IMR-90 (cell line): Measurements from ENCODE around the gene IL22RA2. TPM values are rescaled to one million over a fixed set of nuclear protein-coding genes. Genes with fewer than 3 reads are reported as not detected.

Source experiments
- ATAC-seq: fragments of 200-7000 bp; cut with Tn5 transposase; 2 replicates; pipeline ENCODE4 v1.9.1; 2020; ENCODE audit warnings: low read depth, mild to moderate bottlenecking, moderate library complexity
- BruUV-seq: library from RNA; stranded (reverse); fragments of 400-500 nt; replicated peaks from 2 replicates; lab custom pipeline; 2021; lab: Mats Ljungman, UMichigan
- CTCF ChIA-PET: fragments of 300-600 bp; formaldehyde crosslinking; extraction: SDS; loops from one replicate; lab custom pipeline; 2021; ENCODE audit warnings: antibody characterized with exemption; lab: Yijun Ruan, JAX
- POLR2A ChIA-PET: fragments of 300-600 bp; sonication (Branson Sonifier 250); formaldehyde crosslinking; loops from one replicate; lab custom pipeline; 2022; ENCODE audit warnings: antibody characterized with exemption; ENCODE audit not compliant: unreplicated experiment; lab: Charles Lee
- DNase-seq: peaks from one replicate; pipeline ENCODE4 v3.0.0; 2013
- H2AFZ ChIP-seq: replicated peaks from 2 replicates; pipeline ENCODE3; 2013; ENCODE audit warnings: low read length, mild to moderate bottlenecking; ENCODE audit not compliant: poor library complexity
- H2AK5ac ChIP-seq: 2 replicates; pipeline ENCODE4 v1.6.1; 2013; ENCODE audit warnings: low read depth, low read length, inconsistent platforms
- H2AK9ac ChIP-seq: replicated peaks from 2 replicates; pipeline ENCODE3; 2013; ENCODE audit warnings: mild to moderate bottlenecking, low read depth, low read length, moderate library complexity; ENCODE audit not compliant: poor library complexity
- H2BK120ac ChIP-seq: 2 replicates; pipeline ENCODE4 v1.6.1; 2013; ENCODE audit warnings: low read depth, low read length, inconsistent platforms
- H2BK15ac ChIP-seq: 3 replicates; pipeline ENCODE4 v1.6.1; 2013; ENCODE audit warnings: low read depth, low read length, inconsistent platforms
- H2BK20ac ChIP-seq: 2 replicates; pipeline ENCODE4 v1.6.1; 2013; ENCODE audit warnings: low read depth, mild to moderate bottlenecking, inconsistent platforms, low read length, moderate library complexity
- H2BK5ac ChIP-seq: 2 replicates; pipeline ENCODE4 v1.6.1; 2013; ENCODE audit warnings: mild to moderate bottlenecking, low read depth, low read length, inconsistent platforms; ENCODE audit not compliant: poor library complexity, severe bottlenecking
- H3K14ac ChIP-seq: replicated peaks from 2 replicates; pipeline ENCODE4 v1.6.1; 2013; ENCODE audit warnings: low read depth, low read length, inconsistent platforms
- H3K18ac ChIP-seq: 2 replicates; pipeline ENCODE4 v1.6.1; 2013; ENCODE audit warnings: low read depth, low read length, control low read depth
- H3K23ac ChIP-seq: 2 replicates; pipeline ENCODE4 v1.6.1; 2013; ENCODE audit warnings: low read depth, low read length, inconsistent platforms
- H3K27ac ChIP-seq: 2 replicates; pipeline ENCODE4 v1.5.1; 2013; ENCODE audit warnings: mild to moderate bottlenecking, control low read depth, low read length; ENCODE audit not compliant: insufficient read depth
- H3K27me3 ChIP-seq: 2 replicates; pipeline ENCODE4 v1.6.1; 2013; ENCODE audit warnings: low read length; ENCODE audit not compliant: control insufficient read depth, insufficient read depth
- H3K36me3 ChIP-seq: 2 replicates; pipeline ENCODE4 v1.6.1; 2013; ENCODE audit warnings: low read length, mixed read lengths; ENCODE audit not compliant: control insufficient read depth, insufficient read depth
- H3K4ac ChIP-seq: 2 replicates; pipeline ENCODE4 v1.6.1; 2013; ENCODE audit warnings: low read depth, low read length, inconsistent platforms
- H3K4me1 ChIP-seq: 2 replicates; pipeline ENCODE4 v1.6.1; 2013; ENCODE audit warnings: low read length, mixed read lengths; ENCODE audit not compliant: control insufficient read depth, insufficient read depth
- H3K4me2 ChIP-seq: 2 replicates; pipeline ENCODE4 v1.6.1; 2013; ENCODE audit warnings: low read depth, mild to moderate bottlenecking, control low read depth, low read length, moderate library complexity
- H3K4me3 ChIP-seq: 2 replicates; pipeline ENCODE4 v1.5.1; 2013; ENCODE audit warnings: low read depth, mild to moderate bottlenecking, control low read depth, low read length, moderate library complexity; ENCODE audit not compliant: insufficient read depth
- H3K56ac ChIP-seq: 2 replicates; pipeline ENCODE4 v1.6.1; 2013; ENCODE audit warnings: low read length, inconsistent platforms; ENCODE audit not compliant: insufficient read depth; ENCODE audit errors: extremely low read depth
- H3K79me1 ChIP-seq, 2 experiments: 2 replicates each; pipeline ENCODE4 v1.6.1; 2013; ENCODE audit warnings: low read length in 2 of 2, inconsistent platforms in 1 of 2, low read depth in 1 of 2
- H3K9ac ChIP-seq: 2 replicates; pipeline ENCODE4 v1.6.1; 2013; ENCODE audit warnings: low read depth, low read length, control low read depth
- H3K9me1 ChIP-seq: 2 replicates; pipeline ENCODE4 v1.6.1; 2013; ENCODE audit warnings: low read length, inconsistent platforms; ENCODE audit not compliant: insufficient read depth
- H3K9me3 ChIP-seq: 2 replicates; pipeline ENCODE4 v1.6.1; 2013; ENCODE audit warnings: low read length; ENCODE audit not compliant: control insufficient read depth, insufficient read depth
- H4K20me1 ChIP-seq: 2 replicates; pipeline ENCODE4 v1.6.1; 2013; ENCODE audit warnings: low read length, inconsistent platforms; ENCODE audit not compliant: insufficient read depth
- H4K5ac ChIP-seq: 2 replicates; pipeline ENCODE4 v1.6.1; 2013; ENCODE audit warnings: mild to moderate bottlenecking, low read depth, low read length, control low read depth
- H4K8ac ChIP-seq, 2 experiments: 2 replicates each; pipeline ENCODE4 v1.6.1; 2013; ENCODE audit warnings: low read depth in 2 of 2, low read length in 2 of 2, control low read depth in 1 of 2, inconsistent platforms in 1 of 2
- H4K91ac ChIP-seq: 2 replicates; pipeline ENCODE4 v1.6.1; 2013; ENCODE audit warnings: low read depth, low read length, inconsistent platforms; ENCODE audit not compliant: insufficient read depth
- CHD1 ChIP-seq: IDR thresholded peaks from 2 replicates; pipeline ENCODE4 v1.6.1; 2012; ENCODE audit warnings: low read depth, low read length, improper control_type of control experiment
- MAFK ChIP-seq: IDR thresholded peaks from 2 replicates; pipeline ENCODE4 v1.6.1; 2012; ENCODE audit warnings: low read depth, low read length, improper control_type of control experiment
- MXI1 ChIP-seq: IDR thresholded peaks from 2 replicates; pipeline ENCODE4 v1.6.1; 2012; ENCODE audit warnings: low read depth, mild to moderate bottlenecking, low read length, moderate library complexity, borderline replicate concordance
- NFE2L2 ChIP-seq: fragments of 150-350 bp; IDR thresholded peaks from 2 replicates; pipeline ENCODE4 v1.6.1; 2016; ENCODE audit warnings: low read depth, mild to moderate bottlenecking, low read length
- RFX5 ChIP-seq: IDR thresholded peaks from 2 replicates; pipeline ENCODE4 v1.8.0; 2012; ENCODE audit warnings: low read depth, mild to moderate bottlenecking, low read length, moderate library complexity
- WGBS, 2 experiments: methylation state at CpG; one replicate each; pipeline versions ENCODE4 v1.1.5 to v1.1.7; 2013; ENCODE audit warnings: missing lambda C conversion rate in 2 of 2; ENCODE audit not compliant: insufficient read length in 1 of 2; ENCODE audit errors: extremely low coverage in 2 of 2; 5-methylcytosine and 5-hydroxymethylcytosine counted together
- dilution Hi-C: fragments of 300-500 bp; cut with HindIII; formaldehyde crosslinking; loops from one replicate; pipeline ENCODE4 v1.14.3; 2018; ENCODE audit warnings: low sequenced_read_pairs; ENCODE audit not compliant: unreplicated experiment
- in situ Hi-C: fragments of 300-500 bp; cut with MboI; formaldehyde crosslinking; loops from 3 replicates; pipeline ENCODE4 v1.14.3; 2019; ENCODE audit warnings: low sequenced_read_pairs, inconsistent platforms, mixed read lengths
- intact Hi-C: fragments of 100-400 bp; cut with micrococcal nuclease; formaldehyde crosslinking; loops from 2 replicates; pipeline ENCODE4 v1.10.0; 2022
- polyA plus RNA-seq, 3 experiments: library from polyadenylated mRNA; depleted of rRNA; stranded (reverse); fragments of >200 nt; gene quantifications; 2 replicates each; pipeline ENCODE4 v1.2.3, GENCODE V29; 2012; ENCODE audit warnings: low replicate concordance in 1 of 3
- total RNA-seq: library from RNA; depleted of rRNA; stranded (reverse); fragments of >200 nt; gene quantifications from 2 replicates; pipeline ENCODE4 v1.2.3, GENCODE V29; 2012
- TF ChIP-seq, protein P1 (sequence below): conservative IDR thresholded peaks from 2 replicates; pipeline ENCODE4 v1.5.1; 2012; ENCODE audit warnings: mild to moderate bottlenecking, low read depth, low read length, improper control_type of control experiment
- TF ChIP-seq, protein P2 (sequence below): fragments of 150-350 bp; IDR thresholded peaks from 2 replicates; pipeline ENCODE4 v1.6.1; 2016; ENCODE audit warnings: low read depth, mild to moderate bottlenecking, low read length, moderate library complexity, borderline replicate concordance

Gene IL22RA2
- total and polyA plus RNA-seq, 2 of the 4 experiments (the other 2 are of a cell fraction): not detected

DNA sequence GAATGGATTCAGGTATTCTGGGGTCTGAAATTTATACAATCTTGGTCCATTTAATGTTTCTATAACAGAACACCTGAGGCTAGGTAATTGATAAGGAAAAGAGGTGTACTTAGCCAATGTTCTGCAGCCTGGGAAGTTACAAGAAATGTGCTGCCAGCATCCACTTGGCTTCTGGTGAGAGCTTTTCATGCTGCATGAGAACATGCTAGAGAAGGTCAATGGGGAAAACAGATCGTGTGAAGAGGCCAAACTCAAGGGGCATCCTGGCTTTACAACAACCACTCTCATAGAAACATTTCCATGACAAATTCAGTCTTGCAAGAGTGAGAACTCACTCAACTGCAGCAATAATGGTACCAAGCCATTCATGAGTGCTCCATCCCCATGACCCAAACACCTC lies 16.8 kb downstream of the IL22RA2 start:
- H4K5ac ChIP-seq: no peak overlapping the region
- ChIA-PET CTCF (no interaction called here), POLR2A (no interaction called here)
- H2AK5ac ChIP-seq: no peak overlapping the region
- no peaks in the 10 kb centered on the region for H4K20me1 ChIP-seq
- in situ Hi-C loops (no loop called here), intact Hi-C loops (no loop called here), dilution Hi-C loops (no loop called here)
- no peak overlapping the region for H2AK9ac ChIP-seq
- no peak overlapping the region for H2BK15ac ChIP-seq
- TF ChIP-seq RFX5 (no peak), MXI1 (no peak), CHD1 (no peak), MAFK (no peak), NFE2L2 (no peak)
- TF ChIP-seq, protein P1, sequence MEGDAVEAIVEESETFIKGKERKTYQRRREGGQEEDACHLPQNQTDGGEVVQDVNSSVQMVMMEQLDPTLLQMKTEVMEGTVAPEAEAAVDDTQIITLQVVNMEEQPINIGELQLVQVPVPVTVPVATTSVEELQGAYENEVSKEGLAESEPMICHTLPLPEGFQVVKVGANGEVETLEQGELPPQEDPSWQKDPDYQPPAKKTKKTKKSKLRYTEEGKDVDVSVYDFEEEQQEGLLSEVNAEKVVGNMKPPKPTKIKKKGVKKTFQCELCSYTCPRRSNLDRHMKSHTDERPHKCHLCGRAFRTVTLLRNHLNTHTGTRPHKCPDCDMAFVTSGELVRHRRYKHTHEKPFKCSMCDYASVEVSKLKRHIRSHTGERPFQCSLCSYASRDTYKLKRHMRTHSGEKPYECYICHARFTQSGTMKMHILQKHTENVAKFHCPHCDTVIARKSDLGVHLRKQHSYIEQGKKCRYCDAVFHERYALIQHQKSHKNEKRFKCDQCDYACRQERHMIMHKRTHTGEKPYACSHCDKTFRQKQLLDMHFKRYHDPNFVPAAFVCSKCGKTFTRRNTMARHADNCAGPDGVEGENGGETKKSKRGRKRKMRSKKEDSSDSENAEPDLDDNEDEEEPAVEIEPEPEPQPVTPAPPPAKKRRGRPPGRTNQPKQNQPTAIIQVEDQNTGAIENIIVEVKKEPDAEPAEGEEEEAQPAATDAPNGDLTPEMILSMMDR: no peak
- TF ChIP-seq, protein P2, sequence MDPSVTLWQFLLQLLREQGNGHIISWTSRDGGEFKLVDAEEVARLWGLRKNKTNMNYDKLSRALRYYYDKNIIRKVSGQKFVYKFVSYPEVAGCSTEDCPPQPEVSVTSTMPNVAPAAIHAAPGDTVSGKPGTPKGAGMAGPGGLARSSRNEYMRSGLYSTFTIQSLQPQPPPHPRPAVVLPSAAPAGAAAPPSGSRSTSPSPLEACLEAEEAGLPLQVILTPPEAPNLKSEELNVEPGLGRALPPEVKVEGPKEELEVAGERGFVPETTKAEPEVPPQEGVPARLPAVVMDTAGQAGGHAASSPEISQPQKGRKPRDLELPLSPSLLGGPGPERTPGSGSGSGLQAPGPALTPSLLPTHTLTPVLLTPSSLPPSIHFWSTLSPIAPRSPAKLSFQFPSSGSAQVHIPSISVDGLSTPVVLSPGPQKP: no peak
- H3K14ac ChIP-seq: no peak overlapping the region
- H3K9me3 ChIP-seq: no peaks in the 10 kb centered on the region
- H3K4ac ChIP-seq: no peak overlapping the region
- H3K18ac ChIP-seq: no peak overlapping the region
- H4K8ac ChIP-seq: no peak overlapping the region
- no peaks in the 10 kb centered on the region for H3K79me1 ChIP-seq
- ATAC-seq (no peak), DNase-seq (no peak)
- no peak overlapping the region for H2AFZ ChIP-seq
- no peak overlapping the region for H3K4me2 ChIP-seq
- no CpG with 5 or more reads among the region's 1 CpG for WGBS, 2 experiments
- H2BK5ac ChIP-seq: no peak overlapping the region
- no peaks in the 10 kb centered on the region for H3K4me1 ChIP-seq
- no peaks in the 10 kb centered on the region; the same call in 1 of the 2 replicates for H3K27me3 ChIP-seq
- no peaks in the 10 kb centered on the region for H3K9me1 ChIP-seq
- no peak overlapping the region for H4K91ac ChIP-seq
- H2BK20ac ChIP-seq: no peak overlapping the region
- H3K4me3 ChIP-seq: no peak overlapping the region
- no peaks in the 10 kb centered on the region for H3K36me3 ChIP-seq
- no peak overlapping the region for H3K23ac ChIP-seq
- no peak overlapping the region for H2BK120ac ChIP-seq
- no peak overlapping the region for H3K9ac ChIP-seq
- no peak overlapping the region for H3K27ac ChIP-seq
- no peak overlapping the region for H3K56ac ChIP-seq
- BruUV-seq: no TSS peak
